ELF-1 (cell line): ENCODE measurements around the gene ZNRF2.
"Not testable (repeated sequence)": the region's sequence is repeated elsewhere in the genome, so short reads cannot be mapped to it uniquely, and the experiment has no call there.

Source experiments
- DNase-seq: peaks from one replicate; pipeline ENCODE4 v3.0.0-alpha.2; 2016; ENCODE audit warnings: low read depth, low spot score

ZNRF2 gene

DNA sequence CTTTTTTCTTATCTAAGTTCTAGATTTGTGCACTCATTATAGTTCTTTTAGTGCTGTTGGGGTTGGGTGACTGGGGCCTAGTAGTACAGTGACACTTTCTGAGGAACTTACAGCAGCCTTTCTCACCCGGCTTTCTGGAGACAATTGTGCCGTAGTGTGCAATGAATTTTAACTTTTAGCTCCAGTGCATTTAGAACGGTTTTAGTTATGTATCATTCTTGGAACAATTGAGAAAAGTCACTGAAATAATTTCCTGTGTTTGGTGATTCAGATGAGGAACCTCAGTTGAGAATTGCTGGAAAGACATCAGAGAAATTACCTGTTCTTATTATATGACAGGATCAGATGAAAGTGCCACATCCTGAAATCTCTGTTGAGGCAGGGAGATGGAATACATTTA is 3.2 kb downstream of the ZNRF2 start:
- not testable (repeated sequence) for DNase-seq

DNA sequence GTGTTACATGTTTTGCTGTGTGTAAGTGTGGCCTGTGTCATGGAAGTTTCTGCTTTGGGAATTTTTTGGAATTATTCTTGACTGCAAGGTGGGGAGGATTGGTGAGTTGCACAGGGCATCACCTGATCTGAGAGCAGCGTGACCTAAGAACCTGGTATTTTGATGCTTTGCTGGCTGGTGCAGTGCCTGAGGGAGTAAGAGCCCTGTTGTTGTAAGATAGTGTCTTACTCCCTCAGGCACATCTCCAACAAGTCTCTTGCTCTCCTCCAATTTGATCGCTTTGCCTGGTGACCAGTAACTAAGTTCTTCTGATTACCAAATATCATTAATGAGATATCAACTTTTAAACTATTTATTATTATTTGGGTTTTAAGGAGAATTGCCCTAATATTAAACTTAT is 5.2 kb downstream of the ZNRF2 start:
- DNase-seq: not testable (repeated sequence)

DNA sequence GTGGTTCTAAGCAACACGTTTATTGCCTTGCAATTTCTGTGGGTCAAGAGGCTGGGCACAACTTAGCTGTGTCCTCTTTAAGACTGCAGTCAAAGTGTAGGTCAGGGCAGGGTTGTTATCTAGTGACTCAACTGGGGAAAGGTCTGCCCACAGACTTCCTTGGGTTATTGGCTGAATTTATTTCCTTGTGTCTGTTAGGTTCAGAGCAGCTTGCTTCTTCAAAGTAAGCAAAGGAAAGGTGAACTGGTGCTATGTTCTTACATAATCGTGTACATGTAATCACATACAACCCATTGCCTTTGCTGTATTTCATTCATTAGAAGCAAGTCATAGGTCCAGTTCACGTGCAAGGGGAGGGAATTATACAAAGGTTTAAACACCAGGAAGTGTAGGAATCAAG is 5.9 kb downstream of the ZNRF2 start:
- DNase-seq: not testable (repeated sequence)

DNA sequence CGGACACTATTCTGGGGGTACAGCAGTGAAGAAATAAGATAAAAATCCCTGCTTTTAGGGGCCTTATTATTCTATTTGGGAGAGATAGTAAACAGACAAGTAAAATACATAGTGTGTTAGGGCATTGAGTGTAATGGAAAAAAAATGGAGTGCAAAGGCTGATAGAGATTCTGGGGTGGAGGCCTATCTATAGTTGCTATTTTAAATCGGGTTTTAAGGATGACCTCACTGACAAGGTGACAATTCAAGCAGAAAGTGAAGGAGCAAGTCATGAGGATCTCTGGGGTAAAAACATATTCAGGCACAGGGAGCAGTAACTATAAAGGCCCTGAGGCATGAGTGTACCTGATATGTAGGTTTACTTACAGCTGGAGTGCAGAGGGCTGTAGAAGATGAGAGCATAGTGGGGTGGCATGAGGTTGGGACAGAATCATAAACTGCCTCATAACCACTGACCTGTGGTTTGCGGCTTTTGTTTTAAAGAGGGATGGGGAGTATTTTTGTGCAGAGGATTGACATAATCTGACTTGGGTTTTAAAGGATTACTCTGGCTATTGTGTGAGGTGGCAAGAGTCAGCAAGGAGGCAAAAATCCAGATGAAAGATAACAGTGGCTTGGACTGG is 8.1 kb downstream of the ZNRF2 start:
- DNase-seq: not testable (repeated sequence)

DNA sequence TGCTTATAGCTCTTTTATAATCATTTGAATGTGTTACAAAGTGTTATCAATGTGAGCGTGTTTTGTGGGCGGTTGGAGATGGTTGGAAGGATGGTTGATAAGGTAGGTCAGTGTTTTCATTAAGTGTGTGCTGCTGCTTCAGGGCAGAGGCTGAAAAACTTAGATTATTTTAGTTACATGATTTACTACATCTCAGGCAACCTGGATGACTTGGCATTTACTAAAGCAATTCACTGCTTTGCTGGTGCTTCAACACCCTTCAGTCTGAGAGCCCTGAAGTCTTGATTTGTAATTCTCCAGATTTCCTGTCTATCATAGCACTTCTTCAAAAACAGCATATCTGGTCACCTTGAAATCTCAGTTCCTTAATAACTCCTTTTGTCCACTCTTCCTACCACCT is 11.9 kb downstream of the ZNRF2 start:
- DNase-seq: not testable (repeated sequence)

DNA sequence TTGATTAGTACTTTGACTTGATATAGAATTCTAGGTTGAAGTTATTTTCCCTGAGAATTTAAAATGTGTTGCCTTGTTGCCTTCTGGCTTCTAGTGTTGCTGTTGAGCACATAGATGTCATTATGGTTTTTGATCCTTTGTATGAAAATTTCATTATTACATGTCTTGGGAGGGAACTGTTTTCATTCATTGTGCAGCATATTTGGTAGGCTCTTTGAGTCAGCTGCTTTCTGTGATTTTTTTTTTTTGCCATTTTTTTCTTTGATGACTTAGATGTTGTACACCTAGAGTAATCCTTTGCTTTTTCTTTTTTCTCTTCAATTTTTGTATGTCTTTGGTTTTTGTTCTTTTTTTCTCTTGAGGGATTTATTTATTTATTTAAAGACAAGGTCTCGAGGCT is 13.1 kb downstream of the ZNRF2 start:
- DNase-seq: not testable (repeated sequence)

DNA sequence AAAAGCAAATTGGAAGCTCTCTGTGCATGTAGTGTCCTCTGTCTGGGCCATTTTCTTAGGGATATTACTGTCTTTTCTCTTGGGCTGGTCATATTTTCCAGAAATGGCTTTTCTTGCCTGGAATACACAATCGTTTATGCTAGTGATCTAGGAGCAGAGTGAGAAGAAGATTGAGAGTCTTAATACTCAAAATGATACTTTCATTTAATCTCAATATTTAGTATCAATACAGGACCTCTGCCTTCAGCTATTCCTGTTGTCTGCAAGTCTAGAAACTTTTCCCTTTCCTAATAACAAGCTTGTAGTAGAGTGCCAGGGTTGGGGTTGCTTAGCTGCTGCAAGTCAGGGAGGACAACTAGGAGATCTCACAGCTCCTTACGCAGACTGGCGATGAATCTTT is 14.0 kb downstream of the ZNRF2 start:
- not testable (repeated sequence) for DNase-seq

DNA sequence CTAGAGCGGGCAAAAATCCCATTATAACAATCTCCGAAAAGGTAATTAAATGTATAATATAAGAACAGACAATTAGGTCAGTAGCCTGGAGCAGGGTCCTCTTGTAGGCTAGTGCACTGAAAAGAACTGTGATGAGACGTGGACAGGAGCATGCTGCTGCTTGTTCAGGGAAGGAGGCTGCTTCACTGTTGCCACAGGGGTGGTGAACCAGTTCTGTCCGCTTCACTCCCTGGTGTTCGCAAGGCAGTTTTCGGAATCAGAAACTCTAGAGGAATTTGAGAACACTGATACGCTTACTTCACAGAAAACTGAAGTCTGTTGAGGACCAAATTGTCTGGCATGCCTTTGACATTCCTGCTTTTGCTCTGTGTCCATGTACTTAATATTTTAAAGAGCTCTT is 17.4 kb downstream of the ZNRF2 start:
- DNase-seq: peak; percentile 63

DNA sequence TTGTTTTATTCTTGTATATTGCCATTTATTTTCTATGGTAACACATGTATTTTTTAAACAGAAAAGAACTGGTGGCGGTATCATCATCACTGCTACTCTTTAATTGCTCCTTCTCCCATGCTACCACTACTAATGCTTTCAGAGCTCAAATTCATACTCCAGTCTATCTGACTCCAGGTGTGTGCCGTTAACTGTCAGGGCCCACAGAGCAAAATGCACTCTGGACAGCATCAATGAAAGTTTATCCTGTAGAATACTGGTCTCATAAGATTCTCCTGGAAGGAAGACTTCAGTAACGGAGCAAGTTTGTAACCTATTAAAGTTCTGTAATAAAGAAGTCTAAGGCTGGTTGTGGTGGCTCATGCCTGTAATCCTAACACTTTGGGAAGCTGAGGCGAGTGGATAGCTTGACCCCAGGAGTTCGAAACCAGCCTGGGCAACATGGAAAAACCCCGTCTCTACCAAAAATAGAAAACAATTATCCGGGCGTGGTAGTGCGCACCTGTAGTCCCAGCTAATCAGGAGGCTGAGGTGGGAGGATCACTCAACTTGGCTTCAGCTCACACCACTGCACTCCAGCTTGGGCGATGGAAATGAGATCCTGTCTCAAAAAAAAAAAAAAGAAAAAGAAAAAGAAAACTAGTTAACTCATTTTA is 18.4 kb downstream of the ZNRF2 start:
- DNase-seq: no peak

DNA sequence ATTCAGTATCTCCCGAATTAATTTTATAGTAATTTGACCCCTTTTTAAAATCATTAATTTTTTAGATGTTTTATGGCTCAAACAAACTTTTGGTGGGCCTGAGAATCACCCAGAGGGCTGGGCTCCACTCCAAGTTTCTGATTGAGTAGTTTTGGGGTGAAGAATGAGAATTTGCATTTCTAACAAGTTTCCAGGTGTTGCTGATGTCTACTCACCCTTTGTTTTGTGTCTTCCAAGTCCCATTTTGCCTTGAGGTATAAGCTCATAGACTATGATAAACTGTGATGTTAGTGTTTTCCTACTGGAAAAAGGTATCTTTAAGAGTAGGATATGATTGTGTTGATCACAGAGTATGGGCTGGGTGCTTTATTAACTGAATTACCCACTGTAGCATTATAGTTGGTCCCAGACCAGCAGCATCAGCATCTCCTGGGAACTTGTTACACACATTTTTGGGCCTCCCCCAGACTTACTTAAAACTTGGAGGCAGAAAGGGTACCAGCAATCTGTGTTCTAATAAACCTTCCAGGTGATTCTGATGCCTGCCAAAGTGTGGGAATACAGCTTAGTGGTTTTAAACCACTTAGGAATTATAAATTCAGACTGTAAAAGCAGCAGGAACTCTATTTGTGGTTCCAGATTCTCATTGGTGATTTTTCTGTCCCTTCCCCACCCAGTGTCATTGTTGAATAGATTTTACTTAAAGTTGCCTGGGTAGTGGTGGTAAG is 19.1 kb downstream of the ZNRF2 start:
- DNase-seq: no peak

DNA sequence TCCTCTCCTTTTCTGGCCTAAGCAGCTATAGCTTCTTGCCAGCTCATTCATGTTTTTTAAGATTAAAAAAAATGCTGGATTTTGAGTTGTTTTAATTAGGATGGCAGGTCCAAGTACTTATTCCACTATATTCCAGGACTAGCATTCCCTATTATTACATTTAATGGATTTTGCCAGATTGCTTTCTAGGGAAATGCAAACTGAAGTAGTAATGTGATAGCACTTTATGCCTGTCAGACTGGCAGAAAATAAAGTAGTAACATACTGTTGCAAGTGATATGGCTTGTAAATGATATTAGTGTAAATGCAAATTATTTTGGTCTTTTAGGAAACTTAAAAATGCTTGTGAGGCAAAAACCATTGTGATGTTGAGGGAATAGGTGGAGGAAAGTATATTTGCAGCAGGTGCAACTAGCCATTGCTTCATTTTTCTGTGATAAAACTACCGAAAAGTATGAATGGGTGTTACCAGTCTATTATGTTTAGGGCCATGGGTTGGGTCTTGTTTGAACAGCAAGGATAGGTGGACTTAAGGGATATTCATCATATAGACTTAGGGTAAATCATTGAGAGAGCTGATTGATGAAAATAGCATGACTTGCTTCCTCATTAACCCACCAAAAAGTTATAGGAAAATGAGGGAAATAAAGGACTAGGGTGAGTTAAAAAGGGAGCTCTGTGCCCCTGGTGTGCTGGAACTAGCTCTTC is 19.9 kb downstream of the ZNRF2 start:
- no peak for DNase-seq

DNA sequence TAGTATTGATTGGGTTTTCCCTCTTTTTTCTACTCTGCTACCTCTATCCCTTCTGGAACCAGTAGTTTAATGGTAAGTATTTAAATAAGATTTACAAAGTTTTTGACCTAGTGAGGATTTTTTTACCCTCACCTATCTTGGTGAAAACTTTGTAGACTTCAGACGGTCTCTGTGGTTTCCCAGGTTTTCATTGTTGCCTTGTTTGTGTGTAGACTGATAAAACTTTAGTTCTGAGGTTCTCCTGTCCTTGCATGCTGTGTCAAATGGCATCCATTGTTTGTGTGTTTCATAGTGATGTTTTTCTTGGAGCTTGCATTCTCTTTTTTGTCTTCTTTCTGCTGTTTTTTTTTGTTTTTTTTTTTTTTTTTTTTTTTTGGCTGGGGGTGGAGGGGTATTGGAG is 22.6 kb downstream of the ZNRF2 start:
- no peak for DNase-seq

DNA sequence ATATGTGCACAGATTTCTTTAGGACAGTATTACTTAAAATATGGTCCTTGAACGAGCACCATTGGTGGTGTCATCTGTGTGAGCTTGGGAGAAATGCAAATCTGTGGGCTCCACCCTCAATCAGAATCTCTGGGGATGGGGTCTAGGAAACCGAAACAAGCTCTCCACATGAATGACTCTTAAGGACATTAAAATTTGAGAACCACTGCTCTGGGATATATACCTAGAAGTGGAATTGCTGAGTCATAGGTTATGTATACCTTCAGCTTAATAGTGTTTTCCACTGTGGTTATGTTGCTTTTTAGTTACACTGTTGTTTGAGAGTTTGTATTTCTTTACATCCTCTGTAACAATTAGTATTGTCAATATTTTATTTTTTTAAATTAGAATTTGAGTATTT is 24.0 kb downstream of the ZNRF2 start:
- DNase-seq: no peak

DNA sequence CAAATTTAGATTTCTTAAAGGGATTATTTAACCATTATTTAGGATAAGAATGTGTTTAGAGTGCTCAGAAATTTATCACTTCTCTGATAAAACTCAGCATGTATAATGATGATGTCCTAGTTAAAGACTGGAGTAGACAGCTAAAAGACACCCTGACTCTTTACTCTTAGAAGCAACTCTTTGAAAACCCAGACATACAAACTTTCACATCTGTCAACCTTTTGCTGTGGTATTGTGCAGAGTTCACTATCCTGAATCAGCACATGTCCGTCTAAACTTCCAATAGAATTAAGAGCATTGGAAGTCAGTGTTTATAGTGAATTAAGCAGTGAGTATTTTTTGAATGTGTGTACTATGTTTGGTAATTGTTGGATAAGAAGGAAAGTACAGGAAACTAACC is 24.9 kb downstream of the ZNRF2 start:
- DNase-seq: no peak

DNA sequence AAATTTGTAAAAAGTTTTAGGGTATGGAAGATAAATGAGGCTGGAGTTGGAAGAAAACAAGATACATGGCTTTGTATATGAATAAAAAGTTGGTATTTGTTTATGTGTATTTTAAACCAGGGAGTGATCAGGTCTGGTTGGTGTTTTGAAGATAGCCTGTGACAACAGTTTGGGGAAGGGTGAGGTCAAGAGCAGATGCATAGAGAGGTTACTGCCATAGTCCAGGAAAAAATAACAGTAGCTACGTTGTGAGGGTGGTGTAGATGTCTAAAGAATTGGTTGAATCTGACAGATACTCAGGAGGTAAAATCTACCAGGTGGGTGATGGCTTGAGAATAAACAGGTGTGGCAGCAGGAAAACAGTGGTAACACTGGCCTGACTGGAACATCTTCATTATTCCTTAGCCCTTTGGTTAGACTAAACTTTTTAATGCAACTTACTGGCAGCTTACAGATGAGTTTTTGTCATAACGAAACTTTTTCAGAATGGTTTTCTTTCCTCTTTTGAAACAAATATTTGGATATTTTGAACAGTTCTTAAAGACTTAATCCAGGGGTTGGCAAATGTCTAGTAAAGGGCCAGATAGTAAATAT is 25.5 kb downstream of the ZNRF2 start:
- DNase-seq: no peak

DNA sequence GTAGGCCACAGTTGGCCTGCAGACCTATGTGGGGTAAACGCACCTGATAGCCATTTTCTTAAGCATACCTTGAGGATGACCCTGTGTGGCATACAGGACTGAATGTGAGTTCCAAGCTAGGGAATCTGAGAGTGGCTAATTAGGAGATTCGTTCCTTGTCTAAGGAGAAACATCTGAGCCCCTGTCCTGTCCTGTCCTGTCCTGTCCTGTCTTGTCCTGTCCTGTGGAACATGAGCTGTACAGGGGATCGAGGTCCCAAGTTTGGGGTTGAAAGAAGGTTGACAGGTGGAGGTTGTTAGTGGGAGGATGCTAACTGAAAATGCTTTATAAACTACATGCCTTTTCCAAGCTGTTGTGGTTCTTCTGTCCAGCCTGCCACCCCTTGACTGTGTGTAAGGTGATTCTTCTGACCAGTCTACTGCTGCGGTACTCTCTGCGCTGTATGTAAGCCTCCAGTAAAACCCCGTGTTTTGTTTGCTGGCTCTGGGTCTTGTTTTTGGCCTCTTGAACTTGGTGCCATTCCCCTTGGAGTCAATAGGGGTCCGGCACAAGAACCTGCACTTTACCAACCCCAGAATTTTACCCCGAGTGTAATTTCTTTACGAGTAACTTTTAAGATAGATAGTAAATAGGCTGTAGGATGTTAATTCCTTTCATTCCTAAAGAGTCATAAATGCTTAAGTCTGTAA is 26.4 kb downstream of the ZNRF2 start:
- no peak for DNase-seq

DNA sequence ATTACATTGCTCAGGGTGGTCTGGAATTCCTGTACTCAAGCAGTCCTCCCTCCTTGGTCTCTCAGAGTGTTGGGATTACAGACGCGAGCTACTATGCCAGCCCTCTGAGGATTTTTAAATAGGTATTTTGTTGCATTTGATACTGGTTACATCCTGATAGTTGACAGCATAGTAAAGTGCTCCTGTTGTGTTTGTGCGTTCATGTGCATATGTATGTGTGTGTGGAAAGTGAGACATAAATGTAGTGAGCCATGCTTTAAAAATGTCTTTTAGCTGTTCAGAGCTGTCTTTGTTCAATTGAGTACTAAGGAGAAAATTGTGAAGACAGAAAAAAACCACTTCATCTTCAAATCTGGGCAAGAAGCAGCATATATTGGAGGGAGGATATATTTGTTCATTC is 27.8 kb downstream of the ZNRF2 start:
- no peak for DNase-seq

DNA sequence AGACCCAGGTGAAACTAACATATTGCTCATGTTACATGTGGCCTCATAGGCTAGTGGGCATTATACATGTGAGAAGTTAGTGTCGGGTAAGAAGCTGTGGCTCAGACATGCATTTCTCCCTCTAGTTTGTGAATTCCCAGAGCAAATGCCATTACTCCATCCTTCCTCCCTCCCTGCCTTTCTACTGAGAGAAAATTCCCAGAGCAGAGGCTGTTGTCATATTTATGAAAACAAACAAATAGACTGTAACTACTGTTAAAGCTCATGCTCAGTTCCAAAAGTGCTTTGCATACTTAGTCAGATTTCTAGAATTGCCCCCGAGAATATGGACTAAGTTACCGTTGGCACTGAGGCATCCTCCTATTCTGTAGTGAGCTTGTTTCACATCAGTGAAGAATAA is 29.0 kb downstream of the ZNRF2 start:
- no peak for DNase-seq

DNA sequence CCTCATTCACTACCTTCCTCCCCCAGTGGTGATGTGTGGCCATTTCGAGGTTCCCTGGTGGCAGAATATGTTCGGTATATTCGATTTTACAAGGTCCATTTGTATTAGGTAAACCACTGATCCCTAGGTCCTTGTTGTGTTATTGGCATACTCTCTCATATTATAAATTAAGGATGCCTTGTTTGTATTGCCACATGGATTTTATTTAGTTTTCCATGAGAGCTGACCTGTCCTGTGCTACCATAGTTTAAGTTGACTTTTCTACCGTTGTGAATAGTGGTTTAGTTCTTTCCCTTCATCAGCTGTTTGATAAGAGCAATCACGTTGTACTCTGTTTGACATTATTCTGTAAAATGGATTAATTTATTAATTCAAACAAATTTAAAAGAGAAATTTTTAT is 29.4 kb downstream of the ZNRF2 start:
- no peak for DNase-seq

DNA sequence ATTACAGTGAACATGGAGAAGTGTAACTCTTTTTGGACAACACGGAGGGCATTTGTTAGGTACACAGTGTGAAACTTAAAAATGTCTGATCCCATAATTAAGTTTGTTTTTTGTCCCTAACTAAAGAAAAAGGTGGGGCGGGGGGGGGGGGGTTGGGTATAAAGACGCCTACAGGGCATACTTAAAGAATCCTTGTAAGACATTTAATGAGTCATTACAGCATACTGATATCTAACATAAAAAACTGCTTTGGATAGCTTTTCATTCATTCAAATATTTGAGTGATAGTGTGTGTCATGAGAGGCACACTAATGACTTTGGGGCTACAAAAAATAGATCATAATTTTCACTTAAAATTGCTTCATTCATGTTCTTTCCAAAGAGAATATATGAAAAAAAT is 31.2 kb downstream of the ZNRF2 start:
- no peak for DNase-seq

DNA sequence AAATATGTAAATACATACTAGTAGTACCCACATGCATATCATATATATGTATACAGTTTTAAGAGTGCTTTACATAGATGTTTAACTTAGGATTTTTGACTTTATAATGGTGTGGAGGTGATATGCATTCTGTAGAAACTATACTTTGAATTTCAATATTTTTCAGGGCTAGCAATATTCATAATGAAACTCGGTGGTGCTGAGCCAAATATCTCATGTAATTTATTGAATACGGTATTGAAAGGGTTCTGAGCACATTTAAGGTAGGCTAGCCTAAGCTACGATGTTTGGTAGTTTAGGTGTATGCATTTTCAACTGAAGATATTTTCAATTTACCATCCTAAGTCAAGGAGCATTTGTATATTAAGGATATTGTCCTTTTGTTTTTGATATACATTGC is 36.0 kb downstream of the ZNRF2 start:
- no peak for DNase-seq
